Iris pigment epithelial cell (primary cell): Measurements from ENCODE around the gene RPS6KA5.
A peak's percentile ranks its signal among the peaks of the same experiment; 100 is the strongest.

Source experiments
- DNase-seq: peaks from one replicate; pipeline ENCODE4 v3.0.0-alpha.2; 2011; ENCODE audit warnings: low read depth

Gene RPS6KA5

DNA sequence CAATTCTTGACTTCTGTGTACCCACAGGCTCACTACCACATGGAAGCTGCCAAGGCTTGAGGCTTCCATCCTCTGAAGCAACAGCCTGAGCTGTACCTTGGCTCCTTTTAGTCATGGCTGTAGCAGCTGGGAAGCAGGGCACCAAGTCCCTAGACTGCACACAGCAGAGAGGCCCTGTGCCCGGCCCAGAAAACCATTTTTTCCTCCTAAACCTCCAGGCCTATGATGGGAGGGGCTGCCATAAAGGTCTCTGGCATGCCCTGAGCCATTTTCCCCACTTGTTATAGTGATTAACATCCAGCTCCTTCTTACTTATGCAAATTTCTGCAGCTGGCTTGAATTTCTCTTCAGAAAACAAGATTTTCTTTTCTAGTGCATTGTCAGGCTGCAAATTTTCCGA is 121.8 kb downstream of the RPS6KA5 start:
- no peak for DNase-seq

DNA sequence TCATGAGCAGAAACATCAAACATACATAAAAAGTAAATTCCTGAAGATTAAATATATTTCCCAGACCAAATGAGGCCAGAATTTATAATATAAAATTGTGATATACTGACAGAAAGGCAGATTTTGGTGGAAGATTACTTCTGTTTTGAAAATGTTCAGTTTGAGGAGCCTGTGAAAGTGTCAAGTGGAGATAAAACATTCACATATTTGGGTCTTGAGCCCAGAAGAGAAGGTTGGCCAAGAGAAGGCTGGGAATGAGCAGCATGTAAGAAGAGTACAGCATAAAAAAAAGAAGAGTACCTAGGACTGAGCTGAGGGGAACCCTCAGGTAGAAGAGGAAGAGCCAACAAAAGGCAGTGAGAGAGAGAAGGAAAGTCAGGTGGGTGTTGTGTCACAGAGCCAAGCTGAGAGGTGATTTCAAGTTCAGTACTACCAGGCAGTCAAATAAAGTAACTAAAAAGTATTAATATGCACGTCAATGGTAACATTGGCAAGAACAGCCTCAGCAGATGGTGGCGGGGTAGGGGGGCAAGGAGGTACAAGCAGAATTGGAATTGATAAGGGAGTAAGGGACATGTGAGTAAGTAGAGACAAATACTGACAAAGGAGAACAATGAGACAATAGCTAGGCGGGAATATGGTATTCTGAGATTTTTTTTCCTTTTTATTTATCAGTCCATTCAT is 123.5 kb downstream of the RPS6KA5 start:
- DNase-seq: no peak

DNA sequence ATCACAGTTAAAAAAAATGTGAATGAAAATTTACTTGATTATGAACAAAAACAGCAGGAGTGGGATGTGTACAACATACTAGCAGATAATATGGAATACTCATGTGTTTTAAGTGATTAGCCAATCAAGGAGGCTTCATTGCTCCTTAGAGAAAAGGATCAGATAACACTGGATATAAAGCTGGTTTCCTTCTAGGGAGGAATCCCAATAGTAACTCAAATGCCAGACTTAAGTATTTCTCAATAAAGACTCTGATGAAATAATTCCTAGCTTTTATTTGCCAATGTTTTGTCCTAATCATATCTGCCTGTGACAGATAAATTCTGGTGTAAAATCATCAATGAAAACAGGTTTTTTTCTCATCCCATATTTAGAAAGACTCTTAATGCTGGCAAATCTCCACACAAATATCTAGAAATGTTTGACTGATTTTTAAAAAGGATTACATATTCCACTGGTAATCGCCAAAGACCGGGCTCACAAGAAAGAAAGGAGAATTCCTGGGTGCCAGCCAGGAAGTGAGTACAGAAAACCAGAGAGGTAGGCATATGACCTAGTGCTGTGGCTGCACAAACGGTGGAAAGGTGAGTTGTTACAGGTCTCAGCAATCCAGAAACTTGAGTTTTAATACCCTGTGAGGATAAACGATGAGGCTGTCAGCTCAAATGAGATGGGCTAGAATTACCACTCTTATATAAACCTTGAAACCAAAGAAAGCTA is 135.7 kb downstream of the RPS6KA5 start:
- DNase-seq: peak; percentile 28

DNA sequence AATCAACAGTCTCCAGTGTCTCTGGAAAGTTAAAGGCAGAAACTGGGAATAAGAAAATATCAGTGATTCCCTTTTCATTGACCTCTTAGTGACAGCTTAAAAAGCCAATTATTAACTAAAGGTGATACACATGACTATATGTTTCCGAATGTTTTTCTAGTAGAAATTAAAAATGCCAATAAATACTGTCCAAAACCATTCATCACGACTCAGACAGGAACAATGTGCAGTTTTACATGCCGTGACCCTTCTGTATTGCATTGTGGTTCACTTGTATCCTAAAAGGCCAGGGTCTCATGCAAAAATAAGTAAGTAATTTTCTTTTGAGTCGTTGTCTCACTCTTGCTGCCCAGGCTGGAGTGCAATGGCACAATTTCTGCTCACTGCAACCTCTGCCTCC is 138.3 kb downstream of the RPS6KA5 start:
- no peak for DNase-seq

DNA sequence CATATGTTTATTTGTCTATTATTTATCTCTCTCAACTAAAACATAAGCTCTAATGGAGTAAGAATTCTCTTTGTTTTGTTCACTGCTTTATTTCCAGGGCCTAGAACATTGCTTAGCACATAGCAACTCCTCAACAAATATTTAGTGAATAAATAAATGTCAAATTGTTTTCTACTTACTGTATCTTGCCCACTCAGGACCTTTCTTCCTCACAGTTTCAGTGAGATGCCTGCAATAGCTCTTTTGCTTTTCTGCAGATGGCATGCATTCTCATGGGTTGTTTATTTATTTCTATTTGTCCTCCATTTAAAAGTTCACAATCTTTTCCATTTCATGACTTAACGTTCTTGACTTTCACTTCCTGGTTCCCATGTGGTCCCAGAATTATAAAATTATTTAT is 149.3 kb downstream of the RPS6KA5 start:
- peak; percentile 7 for DNase-seq

DNA sequence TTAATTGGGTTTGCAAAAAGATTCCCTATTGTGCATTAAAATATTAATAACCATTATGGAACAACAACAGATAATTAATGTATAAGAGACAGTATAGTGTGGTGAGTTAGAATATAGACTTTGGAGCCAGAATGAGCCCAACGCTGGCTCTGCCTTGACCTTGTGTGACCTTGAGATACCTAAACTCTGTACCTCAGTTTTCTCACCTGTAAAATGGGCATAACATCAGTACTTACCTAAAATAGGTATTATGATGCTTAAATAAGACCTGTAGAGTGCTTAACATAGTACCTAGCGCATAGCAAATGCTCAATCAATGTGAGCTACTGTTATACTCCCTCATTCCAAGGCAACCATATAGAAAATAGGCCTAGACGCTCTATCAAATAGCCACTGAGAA is 153.3 kb downstream of the RPS6KA5 start:
- no peak for DNase-seq

DNA sequence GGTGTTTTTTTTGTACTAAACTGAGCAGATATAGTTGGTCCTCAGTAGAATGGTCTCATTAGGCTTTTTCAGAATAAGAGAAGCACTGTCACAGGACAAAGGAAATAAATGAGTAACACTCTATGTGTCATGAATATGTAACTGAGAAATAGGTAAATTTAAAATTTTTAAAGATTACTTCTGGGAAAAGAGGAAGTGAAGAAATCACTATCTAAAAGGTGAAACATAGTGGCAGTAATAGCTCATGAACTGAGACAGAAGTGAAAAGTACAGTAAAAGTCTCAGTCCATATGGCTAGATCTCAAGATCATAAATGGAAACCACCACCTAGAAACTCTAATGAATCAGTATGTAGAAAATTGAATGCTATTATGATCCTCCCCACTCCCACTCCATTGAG is 154.9 kb downstream of the RPS6KA5 start:
- DNase-seq: no peak

DNA sequence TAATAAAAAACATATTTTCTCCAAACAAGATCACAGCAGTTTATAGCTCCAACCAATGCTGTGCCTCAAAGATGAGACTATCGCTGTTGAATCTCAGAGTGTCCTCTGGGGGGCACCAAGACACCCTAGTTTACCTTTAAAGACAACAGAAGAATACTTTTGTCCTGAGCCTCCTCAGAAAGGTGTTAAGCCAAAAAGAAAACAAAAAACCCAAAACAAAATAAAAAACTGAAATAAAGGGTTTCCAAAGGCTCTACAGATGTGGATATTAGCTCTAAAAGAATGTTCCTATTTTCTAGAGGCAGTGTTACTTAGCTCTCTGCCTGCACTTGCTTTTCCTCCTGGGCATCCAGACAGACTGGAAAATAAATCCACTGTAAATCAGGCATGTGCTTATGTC is 157.3 kb downstream of the RPS6KA5 start:
- peak; percentile 63 for DNase-seq

DNA sequence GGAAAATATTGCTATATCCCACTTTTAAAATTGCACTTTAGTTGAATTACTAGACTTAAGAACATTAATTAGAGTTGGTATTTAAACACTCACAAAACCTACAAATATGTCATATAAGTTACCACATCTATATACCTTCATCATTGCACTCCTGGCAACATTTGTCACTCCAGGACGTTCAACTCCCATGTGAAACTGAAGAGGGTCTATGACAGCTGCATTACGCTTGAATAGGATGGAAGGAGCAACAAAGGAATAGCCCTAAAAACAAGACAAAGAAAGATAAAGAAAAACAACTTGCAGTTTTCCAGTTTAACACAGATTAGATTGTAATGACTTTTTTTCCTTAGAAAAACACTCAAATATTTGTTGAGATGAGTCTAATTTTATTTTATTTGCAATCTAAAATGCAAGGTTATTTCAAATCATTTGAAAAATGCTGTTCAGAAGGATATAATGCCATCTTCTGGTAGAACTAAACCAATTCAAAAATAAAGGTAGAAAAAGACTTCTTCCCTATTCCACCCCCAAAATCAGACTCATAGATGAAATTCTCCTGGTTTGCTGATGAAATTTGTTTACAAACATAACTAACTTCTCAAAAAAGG is 159.9 kb downstream of the RPS6KA5 start:
- DNase-seq: peak; percentile 10

DNA sequence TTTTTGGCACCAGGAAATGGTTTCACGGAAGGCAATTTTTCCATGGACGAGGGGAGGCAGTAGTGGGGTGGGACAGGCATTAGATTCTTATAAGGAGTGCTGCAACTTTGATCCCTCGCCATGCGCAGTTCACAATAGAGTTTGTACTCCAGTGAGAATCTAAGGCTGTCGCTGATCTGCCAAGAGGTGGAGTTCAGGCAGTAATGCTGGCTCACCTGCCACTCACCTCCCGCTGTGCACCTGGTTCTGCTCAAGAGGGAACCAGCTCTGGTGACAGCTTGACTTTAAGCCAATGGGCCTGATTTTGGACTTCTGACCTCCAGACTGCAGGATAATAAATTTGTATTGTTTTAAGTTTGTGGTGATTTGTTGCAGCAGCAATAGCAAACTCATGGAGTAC is 163.4 kb downstream of the RPS6KA5 start:
- DNase-seq: no peak

DNA sequence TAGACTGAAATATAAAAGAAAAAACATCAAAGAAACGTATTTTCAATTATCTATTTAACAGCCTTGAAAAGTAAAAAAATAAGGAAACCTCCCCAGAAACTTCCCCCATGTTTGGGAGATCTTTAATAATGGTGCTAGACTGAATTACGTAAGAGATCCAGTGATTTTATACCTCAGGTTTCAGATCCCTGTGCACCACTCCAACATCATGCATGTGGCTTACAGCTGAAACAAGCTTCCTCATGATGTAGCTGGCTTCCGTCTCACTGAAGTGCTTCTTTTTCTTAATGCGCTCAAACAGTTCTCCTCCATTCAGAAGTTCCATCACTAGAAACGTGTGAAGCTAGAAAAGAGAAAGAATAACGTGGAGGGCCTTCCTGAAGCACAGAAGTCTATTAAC is 166.2 kb downstream of the RPS6KA5 start:
- DNase-seq: no peak

DNA sequence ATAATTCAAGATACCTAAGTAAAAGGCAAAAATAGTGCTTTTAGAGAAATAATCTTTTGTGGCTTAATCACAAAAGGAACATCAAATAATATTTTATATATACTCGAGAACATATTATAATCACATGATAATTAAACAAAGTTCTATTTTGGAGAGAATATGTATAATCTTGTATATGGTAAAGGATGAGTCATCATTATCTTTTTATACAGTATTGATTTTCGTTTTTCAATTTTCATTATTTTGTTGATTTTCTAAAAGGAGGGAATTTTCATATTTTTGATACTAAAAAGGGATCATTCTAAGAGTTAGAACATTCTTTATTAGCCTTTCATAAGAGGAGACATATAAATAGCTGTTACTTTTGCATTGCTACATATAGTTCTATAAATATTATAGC is 166.9 kb downstream of the RPS6KA5 start:
- no peak for DNase-seq

DNA sequence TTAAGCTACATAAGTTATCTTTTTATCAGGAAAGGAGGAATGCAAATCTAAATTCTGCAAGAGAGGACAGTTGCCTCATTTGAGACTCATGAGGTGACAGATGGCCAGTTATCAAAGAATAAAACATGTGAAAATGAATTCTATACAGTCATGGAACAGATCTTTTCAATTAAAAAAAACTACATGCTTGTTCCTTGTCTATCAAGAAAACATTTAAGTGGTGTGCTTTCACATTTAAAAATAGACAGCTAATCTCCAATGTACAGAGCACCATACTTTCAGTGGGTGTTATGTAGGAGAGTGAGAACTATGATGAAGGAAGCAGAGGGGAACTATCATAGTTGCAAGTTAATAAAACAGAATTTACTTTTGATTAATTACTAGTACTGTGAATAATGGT is 167.5 kb downstream of the RPS6KA5 start:
- no peak for DNase-seq

DNA sequence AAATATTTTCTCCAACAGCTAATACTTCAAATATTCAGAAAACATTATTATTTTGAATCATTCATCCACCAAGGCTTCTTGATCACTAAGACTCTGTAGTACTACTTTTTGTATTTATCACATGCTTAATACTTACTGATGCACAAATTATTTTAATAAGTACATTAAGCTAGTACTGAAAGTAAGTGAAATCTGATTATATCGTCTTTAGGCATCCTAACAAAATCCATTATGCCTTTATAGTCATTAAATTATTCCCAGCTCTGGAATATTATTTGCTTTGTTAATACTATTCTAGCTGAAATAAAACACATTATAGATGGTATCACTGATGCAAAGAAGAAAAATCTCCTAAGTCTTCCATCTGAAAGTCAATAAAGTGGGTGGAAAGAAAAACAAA is 169.1 kb downstream of the RPS6KA5 start:
- no peak for DNase-seq

DNA sequence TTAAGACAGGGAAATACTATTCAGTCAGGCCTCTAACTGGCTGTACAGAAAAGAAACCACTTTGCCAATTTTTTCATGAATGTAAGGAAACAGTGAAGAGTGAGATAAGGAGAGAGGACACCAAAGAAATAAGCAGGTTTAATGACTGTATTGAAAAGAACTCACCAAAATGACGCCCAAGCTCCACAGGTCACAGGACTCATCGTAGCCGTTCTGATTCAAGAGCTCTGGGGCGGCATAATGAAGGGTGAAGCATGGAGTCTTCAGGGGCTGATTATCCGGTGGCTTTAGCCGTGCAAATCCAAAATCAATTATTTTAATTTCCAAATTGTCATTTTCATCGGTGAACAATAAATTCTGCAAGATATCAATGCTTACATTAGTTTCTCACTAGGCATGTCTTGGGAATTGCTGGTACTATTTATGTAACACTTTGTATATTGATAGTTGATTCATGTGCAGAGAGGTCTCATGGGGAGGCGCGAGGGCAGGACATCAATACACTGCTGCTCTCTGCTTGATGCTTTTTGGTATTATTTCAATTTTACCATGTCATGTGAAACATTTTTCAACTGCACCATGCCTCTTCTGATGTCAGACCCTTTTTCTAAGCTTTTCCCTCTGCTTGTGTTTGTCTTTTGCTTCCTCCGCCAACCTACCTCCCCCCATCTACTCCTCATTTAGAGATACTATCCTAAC is 170.0 kb downstream of the RPS6KA5 start:
- DNase-seq: no peak

DNA sequence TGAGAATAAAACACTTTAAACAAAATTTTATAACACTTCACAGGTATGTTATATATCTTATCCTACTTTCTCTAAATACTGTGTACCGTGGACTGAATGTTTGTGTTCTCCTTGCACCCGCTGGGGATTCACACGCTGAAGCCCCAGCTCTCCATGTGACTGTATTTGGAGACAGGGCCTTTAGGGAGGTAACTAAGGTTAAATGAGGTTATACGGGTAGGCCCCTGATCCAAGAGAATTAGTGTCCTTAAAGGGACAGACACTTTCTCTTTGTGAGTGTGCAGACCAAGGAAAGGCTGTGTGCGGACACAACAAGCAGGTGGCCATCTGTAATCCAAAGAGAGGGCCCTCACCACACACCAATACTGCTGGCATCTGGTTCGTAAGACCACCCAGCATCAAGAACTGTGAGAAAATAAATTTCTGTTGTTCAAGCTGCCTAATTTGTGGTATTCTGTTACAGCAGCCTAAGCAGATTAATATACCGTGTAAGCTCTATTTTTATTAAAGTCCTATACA is 174.1 kb downstream of the RPS6KA5 start:
- no peak for DNase-seq

DNA sequence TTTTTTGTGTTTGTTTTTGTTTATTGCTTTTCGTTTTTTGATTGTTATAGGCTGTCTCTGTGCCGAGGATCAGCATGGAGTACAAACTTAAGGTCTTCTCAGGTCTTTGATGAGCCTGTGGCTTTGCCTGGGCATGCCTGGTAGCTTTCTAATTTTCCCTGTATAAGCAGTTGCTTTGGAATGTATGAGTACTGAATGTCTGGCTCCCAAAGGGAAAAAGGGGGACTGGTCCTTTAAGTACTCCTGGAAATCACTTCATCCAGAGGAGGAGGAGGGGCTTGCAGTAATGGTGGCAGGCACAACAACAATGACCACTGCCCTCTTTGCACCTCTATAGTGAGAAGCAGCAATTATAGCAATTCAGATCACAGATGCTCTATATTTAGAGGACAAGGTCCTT is 176.7 kb downstream of the RPS6KA5 start:
- peak; percentile 12 for DNase-seq

DNA sequence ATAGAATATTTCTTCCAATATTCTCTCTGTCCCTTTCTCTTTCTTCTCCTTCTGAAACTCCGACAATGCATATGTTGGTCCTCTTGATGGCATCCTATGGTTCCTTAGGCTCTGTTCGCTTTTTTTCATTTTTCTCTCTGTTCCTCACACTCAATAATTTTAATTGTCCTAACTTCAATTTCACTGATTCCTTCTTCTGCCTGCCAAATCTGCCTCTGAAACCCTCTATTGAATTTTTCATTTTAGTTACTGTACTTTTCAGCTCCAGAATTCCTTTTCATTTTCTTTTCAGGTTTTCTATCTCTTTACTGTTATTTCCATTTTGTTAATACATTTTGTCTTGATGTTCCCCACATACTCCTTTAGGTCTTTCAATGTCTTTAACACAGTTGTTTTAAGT is 177.2 kb downstream of the RPS6KA5 start:
- no peak for DNase-seq

DNA sequence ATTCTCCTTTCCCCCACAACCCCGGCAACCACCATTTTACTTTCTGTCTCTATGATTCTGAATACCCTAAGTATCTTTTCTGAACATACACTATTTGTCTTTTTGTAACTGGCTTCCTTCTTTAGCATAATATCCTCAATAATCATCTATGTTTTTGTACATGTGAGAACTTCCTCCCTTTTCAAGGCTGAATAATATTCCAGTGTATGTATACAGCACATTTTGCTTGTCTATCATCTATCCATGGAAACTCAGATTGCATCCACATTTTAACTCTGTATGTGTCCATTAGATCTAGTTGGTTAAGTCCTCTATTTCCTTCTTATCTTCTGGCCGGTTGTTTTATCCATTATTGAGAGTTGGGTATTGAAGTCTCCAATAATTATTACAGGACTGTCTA is 180.2 kb downstream of the RPS6KA5 start:
- DNase-seq: no peak

DNA sequence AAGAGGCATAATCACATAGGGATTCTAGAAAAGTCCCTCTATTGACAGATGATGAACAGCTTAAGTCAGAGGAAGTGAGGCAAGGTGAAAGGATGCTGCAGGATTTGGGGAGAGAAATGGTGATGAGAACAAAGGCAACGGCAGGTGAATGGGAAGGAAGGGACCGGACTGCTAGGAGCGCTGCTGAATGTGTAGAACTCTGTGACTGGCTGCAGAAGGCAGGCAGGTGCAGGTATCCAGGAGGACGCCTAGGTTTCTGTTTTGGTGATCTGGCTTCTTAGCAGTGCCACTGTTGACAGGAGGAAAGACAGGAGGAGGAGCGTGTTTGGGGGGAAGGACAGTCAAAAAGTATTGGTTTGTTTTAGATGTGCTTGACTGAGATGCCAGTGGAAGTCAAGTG is 185.8 kb downstream of the RPS6KA5 start:
- no peak for DNase-seq

DNA sequence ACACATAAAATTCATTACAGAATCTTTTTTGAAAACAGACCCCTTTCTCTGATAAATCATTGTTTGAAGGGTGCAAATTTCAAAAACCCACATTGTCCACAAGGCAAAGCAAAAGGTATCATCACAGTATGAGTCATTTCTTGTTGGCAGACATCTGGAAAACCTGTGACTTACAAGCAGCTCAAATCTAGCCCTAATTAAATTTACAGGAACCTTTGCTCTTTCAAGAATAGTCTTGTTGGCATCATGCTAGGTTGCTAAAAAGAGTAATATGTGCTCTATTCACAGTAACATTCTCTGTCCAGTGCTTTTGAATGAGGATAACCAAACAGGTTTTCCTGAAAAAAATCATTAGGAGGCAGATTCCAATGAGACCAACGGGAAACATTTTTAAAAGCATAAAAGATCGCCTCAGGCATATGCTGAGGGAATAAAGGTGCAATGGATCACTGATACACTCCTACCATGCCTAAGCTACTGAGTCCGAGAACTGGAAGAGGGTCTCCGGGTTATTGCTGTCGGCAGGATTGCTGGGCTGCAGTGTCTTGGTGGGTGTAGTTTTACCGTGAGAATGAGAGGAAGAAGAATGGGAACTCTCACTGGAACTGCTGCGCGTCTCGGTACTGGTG is 188.7 kb downstream of the RPS6KA5 start:
- peak; percentile 71 for DNase-seq

DNA sequence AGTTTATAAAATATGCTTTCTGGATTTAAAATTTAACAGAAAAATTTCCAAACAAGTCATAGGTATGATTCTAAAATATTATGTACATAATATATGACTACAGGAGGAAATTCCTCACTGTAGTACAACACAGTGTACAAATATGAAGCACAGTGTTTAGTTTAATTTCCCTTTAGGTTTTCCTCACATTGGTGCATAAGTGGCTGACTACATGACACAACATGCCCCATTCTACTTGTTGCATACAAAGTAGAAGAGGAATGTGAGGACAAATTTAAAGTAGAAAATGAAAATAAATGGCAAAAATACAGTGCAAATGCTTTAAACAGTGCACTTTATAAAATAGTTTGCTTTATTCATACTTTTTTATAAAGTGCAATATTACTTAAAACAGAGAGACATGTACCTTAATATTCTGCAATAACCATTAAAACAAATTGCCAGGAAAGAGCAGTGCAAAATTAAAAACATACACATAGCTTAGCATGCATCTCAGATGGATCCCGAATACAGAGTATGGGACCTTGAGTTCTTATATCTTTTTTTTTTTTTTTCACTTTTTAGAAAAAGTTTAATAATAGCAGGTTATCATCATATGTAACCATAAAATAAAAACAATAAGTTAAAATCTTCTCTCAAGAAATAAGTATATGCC is 189.4 kb downstream of the RPS6KA5 start:
- DNase-seq: no peak
